Right forelimb (tissue), 1 donor: Measurements from ENCODE around the gene PLEKHA7.

Source experiments
- DNase-seq: peaks from one replicate; pipeline ENCODE4 v3.0.0-alpha.2; 2018

PLEKHA7 gene

GRCh38 chr11:16801288-16801980 lies 212.8 kb downstream of the PLEKHA7 start:
- no peak for DNase-seq

DNA sequence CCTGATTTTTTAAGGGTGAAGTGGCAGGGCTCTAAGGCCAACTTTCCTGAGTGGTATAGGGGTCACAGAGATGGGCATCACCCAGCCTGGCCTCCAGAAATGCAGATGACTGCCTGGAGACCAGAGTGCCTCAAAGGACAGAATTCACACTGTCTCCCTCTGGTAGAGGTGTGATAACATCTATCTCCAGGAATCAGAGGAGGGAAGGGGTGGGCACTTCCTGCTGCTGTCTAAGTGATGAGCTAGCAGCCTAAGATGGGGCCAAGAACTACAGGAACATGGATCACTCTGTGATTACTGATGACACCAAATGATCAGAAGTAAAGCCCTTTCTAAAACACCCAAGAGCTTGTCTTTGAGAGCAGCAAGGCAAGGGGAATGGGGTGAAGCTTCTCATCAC lies 213.8 kb downstream of the PLEKHA7 start:
- no peak for DNase-seq

DNA sequence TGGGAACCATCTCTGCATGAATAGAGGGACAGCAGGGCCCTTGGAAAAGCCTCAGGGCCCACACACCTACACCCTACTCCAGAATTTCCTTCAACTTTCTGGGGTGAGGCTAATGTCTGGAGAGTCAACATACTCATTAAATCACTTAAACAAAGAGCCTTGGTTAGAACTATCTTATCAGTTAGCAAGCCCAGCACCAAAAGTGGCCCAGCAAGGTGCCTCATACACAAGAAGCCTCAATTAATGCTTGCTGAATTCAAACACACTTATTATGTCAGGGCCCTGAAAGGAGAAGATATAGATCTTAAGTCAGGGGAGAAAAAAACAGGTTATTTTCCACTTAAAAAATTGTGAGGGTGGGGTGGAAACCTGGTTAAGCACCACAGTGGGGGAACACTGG lies 214.3 kb downstream of the PLEKHA7 start:
- no peak for DNase-seq

- DNase-seq, result no peak
Observed at GRCh38 chr11:16799221-16799620, 215.0 kb downstream of the PLEKHA7 start.

GRCh38 chr11:16797776-16798175 lies 216.4 kb downstream of the PLEKHA7 start:
- no peak for DNase-seq

GRCh38 chr11:16796311-16796710 lies 217.9 kb downstream of the PLEKHA7 start:
- DNase-seq, result no peak

DNA sequence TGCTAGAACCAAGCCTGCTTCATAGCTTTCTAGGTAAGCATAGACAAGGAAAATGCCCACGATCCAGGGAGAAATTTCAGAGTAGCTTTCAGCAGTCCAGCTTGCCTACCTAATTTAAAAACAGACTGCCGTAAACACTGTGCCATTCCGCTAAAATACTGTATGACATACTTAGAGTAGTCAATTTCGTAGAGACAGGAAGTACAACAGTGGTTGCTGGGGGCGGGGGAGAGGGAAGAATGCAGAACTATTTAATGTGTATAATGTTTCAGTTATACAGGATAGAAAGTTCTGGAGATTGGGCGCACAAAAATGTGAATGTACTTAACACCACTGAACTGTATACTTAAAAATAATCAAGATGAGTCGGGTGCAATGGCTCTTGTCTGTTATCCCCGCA lies 219.1 kb downstream of the PLEKHA7 start:
- DNase-seq, result no peak

DNA sequence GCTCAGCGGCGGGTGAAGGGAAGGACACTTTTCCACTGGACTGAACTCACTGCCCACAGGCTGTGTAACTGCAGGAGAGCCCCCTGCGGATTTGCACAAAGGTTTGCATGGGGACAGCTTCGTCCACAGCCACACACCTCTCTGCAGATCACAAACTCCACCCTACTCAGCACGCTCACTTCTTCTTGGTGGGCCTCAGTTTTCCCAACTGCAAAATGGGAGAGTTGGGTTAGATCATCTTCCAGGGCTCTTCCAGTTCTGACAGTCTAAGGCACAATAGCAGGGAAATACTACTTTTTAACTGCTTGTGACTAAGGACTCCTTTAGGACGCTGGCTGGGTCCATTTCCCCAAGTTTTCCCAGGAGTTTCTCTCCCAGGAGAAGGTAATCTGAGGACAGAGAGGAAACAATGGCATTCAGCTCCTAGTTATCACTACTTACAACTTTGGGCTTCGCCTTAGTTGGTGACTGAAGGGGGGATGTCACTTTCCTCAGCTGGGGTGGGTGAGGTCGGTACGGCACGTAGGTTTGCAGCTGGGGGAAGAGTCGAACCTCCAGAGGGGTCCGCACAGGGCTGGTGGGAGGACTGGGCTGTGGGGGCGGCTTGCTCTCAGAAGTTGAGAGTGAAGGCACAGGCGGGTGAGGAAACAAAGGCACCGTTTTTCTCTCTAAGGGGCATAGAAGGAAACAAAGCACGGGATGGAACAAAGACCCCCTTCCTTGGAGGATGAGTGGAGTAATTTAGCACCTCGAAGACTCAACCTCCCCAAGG lies 220.0 kb downstream of the PLEKHA7 start:
- DNase-seq, result no peak

DNA sequence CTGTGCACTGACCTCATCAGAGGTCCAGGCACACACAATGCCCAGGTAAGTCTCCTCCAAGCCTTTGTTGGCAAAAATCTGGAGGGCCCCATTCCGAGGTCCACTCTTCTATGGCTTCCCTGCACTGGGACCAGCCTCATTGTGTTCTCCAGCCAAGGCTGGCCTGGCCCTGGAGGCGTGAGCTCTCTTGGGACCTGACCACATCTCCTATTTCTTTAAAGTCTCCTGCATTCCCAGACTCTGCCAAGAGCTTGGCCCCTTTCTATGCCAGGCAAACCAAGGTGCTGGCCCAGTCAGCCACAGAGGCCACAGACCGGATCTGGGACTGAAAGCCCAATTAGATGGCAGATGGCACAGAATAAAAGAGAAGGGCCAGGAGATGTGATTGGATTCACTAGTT lies 220.7 kb downstream of the PLEKHA7 start:
- DNase-seq, result no peak

- no peak for DNase-seq
Observed at GRCh38 chr11:16793009-16793408, 221.2 kb downstream of the PLEKHA7 start.

- DNase-seq, result no peak
Observed at GRCh38 chr11:16792426-16792825, 221.8 kb downstream of the PLEKHA7 start.

- DNase-seq, result no peak
Observed at GRCh38 chr11:16791191-16791961, 222.8 kb downstream of the PLEKHA7 start.

- DNase-seq, result no peak
Observed at GRCh38 chr11:16790486-16791190, 223.6 kb downstream of the PLEKHA7 start.

DNA sequence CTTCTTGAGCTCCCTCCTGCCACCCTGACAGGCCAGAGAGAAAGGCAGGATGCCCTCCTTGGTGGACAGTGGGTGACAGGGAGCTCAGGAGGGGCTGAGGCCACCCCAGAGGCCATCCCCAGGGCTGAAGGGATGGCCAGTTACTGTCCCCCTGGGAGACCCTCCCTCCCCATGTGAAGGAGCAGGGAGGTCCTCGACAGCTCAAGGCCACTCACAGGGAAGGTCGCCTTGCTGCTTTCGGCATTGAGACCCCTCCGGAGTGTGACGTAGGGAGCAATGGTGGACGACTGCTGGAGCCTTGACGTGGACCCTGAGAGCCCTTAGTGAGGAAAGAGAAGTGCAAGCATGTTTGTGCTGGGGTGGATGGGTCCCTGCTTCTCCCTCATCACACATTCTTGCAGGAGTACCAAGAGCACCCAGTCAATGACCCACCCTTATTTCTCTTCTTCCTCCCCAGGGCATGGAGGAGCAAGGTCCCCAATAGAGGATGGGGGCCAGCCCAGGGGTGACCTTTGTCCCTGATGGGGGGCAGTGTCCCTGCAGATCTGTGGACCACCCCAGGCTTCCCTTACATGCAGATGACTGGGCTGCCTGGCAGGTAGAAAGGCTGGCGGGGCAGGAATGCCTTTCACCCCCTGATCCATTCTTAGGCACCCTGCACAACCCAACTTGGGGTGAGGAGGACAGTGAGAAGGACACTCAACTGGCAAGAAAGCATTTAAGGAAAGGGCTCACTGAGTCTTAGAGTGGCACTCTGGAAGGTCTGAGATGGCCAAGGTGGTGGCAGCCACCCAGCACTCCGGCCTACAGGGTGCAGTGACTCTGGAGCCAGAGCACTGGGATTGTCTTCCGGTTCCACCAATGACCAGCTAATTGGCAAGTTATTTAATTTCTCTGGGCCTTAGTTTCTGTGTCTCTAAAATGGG lies 224.4 kb downstream of the PLEKHA7 start:
- DNase-seq, result no peak

GRCh38 chr11:16789063-16789420 lies 225.2 kb downstream of the PLEKHA7 start:
- no peak for DNase-seq

GRCh38 chr11:16788141-16789062 lies 225.8 kb downstream of the PLEKHA7 start:
- peak; percentile 79 for DNase-seq

- no peak for DNase-seq
Observed at GRCh38 chr11:16787035-16787742, 227.0 kb downstream of the PLEKHA7 start.

- no peak for DNase-seq
Observed at GRCh38 chr11:16786131-16786530, 228.1 kb downstream of the PLEKHA7 start.

- peak; percentile 78 for DNase-seq
Observed at GRCh38 chr11:16785520-16786128, 228.6 kb downstream of the PLEKHA7 start.

GRCh38 chr11:16784666-16785065 lies 229.5 kb downstream of the PLEKHA7 start:
- no peak for DNase-seq
